ENCODE measurements around the gene DPH2.

The DPH2 gene

GRCh38 chr1:43969746-43970466, at the start of gene DPH2:
Gene DPH2, plus strand, starts transcription at chr1:43970010. Its CDS starts 166 bp downstream, at chr1:43970176.
- peak; percentile 97 for DNase-seq (ENCODE audit: low read depth)

GRCh38 chr1:43921022-43921421, 48.8 kb upstream of the DPH2 start:
- no peak for DNase-seq (ENCODE audit: low read depth)

DNA sequence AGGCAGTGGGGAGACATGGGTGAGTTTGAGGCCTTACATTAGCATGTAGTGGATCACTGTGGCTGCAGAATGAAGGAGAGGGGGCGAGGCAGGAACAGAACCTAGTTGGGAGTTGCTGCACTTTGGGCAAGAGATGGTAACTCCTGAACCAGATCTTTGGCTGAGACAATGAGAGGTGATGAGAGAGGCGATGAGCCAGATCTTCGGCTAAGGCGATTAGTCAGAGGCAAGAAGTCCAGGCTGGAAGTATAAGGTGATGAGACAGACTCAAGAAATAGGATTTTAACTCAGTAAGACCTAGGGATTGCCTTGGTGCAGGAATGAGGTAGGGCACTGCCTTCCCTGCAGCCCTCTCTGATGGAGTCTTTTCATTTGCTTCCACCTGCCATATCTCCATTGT, 45.3 kb upstream of the DPH2 start:
- DNase-seq (ENCODE audit: low read depth), result no peak

- no peak for DNase-seq (ENCODE audit: low read depth)
Observed at GRCh38 chr1:43925846-43926245, 44.0 kb upstream of the DPH2 start.

DNA sequence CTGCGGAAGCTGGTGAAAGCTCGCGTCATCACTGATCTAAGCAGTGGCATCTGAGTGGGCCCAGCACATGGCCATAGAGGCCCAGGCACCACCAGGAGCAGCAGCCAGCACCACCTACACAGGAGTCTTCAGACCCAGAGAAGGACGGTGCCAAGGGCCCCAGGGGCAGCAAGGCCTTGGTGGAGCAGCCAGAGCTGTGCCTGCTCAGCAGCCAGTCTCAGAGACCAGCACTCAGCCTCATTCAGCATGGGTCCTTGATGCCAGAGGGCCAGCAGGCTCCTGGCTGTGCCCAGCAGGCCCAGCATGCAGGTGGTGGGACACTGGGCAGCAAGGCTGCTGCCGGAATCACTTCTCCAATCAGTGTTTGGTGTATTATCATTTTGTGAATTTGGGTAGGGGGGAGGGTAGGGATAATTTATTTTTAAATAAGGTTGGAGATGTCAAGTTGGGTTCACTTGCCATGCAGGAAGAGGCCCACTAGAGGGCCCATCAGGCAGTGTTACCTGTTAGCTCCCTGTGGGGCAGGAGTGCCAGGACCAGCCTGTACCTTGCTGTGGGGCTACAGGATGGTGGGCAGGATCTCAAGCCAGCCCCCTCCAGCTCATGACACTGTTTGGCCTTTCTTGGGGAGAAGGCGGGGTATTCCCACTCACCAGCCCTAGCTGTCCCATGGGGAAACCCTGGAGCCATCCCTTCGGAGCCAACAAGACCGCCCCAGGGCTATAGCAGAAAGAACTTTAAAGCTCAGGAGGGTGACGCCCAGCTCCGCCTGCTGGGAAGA, 39.5 kb upstream of the DPH2 start:
- DNase-seq (ENCODE audit: low read depth), result no peak

- no peak for DNase-seq (ENCODE audit: low read depth)
Observed at GRCh38 chr1:43930949-43931275, 38.9 kb upstream of the DPH2 start.

GRCh38 chr1:43931711-43932660, 37.8 kb upstream of the DPH2 start:
- DNase-seq (ENCODE audit: low read depth), result no peak

GRCh38 chr1:43932786-43933385, 36.9 kb upstream of the DPH2 start:
- DNase-seq (ENCODE audit: low read depth), result peak; percentile 40

GRCh38 chr1:43933386-43934100, 36.3 kb upstream of the DPH2 start, which contains the start of gene ARTN:
Gene ARTN, plus strand, starts transcription at chr1:43933801. Its CDS starts 1,856 bp downstream, at chr1:43935657.
- DNase-seq (ENCODE audit: low read depth), result no peak

DNA sequence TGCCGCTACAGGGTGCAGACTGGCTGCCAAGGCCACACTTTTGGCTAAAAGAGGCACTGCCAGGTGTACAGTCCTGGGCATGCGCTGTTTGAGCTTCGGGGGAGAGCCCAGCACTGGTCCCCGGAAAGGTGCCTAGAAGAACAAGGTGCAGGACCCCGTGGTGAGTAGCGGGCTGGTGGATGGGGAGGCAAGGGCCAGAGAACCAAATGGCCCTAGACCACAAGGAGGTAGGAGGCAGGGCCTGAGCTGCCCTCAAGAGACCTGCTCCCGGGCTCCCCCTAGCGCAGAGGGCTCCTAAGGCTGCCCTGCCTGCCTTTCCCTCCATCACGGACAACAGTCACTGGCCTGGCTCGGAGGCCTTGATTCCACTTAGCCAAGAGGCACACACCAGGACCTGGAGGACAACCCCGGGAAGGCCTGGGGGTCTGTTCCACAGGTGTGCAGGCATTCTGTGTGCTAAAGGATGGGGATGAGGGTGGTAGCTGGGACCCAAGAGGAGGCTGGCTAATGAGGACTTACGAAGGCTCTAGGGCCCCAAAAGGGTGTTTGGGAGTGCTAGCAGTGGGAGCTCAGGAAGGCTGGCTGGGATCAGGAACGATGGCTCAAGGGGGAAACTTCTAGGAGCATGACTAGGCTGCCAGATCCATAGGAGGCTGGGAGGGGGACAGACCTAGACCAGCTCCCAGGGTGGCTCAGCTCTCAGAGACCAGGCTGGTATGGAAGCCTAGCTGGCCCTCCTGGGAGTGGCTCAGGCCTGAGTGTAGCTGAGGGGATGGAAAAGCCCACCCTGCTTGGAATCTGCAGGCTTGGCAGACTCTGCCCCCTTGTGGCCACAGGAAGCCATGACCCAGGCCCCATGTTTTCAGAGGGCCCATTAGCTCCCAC, 35.5 kb upstream of the DPH2 start:
- DNase-seq (ENCODE audit: low read depth), result peak; percentile 37

DNA sequence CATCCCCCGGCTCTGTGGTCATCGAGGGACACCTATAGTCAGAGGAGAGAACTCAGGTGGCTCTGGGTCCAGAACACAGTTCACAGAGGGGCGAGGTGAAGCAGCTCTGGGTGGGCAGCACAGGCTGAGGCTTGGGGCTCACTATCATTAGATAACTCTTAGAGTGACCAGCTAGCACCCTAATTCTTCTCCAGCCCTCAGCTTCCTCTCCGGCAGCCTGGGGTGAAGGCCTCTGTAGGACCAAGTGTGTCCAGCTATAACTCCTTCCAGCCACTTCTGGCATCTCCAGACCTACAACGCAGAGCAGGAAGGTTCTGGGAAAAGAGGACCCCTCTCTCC, 34.9 kb upstream of the DPH2 start:
- DNase-seq (ENCODE audit: low read depth), result no peak

DNA sequence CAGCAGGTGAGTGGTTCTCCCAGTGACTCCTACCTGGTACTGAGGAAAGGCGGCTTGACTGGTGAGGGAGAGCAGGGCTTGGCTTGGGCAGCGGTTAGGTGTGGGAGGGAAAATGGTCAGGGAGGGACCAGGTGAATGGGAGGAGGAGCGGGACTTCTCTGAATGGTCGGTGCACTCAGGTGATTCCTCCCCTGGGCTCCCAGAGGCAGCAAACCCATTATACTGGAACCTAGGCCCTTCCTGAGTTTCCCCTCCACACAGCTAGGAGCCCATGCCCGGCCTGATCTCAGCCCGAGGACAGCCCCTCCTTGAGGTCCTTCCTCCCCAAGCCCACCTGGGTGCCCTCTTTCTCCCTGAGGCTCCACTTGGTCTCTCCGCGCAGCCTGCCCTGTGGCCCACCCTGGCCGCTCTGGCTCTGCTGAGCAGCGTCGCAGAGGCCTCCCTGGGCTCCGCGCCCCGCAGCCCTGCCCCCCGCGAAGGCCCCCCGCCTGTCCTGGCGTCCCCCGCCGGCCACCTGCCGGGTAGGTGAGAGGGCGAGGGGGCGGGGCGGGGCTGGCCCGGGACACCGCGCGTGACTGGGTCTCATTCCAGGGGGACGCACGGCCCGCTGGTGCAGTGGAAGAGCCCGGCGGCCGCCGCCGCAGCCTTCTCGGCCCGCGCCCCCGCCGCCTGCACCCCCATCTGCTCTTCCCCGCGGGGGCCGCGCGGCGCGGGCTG, 33.9 kb upstream of the DPH2 start:
- DNase-seq (ENCODE audit: low read depth), result no peak

DNA sequence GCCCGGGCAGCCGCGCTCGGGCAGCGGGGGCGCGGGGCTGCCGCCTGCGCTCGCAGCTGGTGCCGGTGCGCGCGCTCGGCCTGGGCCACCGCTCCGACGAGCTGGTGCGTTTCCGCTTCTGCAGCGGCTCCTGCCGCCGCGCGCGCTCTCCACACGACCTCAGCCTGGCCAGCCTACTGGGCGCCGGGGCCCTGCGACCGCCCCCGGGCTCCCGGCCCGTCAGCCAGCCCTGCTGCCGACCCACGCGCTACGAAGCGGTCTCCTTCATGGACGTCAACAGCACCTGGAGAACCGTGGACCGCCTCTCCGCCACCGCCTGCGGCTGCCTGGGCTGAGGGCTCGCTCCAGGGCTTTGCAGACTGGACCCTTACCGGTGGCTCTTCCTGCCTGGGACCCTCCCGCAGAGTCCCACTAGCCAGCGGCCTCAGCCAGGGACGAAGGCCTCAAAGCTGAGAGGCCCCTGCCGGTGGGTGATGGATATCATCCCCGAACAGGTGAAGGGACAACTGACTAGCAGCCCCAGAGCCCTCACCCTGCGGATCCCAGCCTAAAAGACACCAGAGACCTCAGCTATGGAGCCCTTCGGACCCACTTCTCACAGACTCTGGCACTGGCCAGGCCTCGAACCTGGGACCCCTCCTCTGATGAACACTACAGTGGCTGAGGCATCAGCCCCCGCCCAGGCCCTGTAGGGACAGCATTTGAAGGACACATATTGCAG, 33.2 kb upstream of the DPH2 start:
- DNase-seq (ENCODE audit: low read depth), result no peak

DNA sequence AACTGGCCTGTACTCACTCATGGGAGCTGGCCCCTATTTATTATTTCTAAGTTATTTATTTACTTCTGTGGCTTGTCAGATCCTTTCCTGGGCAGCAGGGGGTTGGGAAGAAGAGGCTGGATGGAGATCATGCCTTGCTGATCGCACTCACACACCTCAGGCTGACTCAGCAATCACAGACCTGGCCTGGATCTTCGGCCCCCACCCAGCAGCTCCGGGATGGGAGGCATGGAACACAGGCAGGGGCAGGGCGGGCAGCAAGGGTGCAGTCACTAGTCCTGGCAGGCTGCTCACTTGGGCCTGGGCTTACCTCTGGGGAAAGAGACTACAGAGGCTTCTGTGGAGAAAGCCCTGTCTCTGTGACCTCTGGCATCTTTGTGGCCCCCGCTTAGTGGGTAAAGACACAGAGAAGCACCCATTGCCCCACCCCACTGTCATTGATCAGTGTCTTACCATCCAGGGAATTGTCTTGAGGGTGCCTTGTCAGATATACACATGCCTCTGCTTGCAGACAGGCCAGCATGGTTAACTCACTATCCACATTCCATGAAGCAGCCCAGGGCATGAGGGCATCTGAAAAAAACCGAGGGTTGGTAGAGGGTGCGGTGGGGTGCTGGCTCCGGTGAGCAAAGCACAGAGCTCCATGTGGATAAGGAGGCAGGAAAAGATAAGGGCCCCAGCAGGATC, 32.5 kb upstream of the DPH2 start:
- no peak for DNase-seq (ENCODE audit: low read depth)

DNA sequence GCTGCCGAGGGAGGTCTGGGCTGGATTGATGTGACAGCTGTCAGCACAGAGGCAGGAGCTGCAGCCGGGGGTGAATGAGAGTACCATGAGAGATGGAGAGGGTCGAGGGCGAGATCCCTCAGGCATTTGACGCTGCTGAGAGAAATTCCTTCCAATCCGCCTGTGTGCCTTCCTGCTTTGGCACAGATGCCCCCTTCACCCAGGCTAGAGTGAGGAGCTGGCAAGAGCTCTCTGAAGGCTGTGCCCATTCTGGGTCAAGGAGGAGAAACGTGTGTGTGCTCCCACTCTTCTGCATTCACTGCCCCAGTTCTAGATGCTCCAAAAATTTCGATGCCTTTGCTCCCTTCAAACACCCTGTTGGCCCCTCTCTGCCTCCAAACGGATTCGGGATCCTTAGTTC, 31.4 kb upstream of the DPH2 start:
- DNase-seq (ENCODE audit: low read depth), result no peak

DNA sequence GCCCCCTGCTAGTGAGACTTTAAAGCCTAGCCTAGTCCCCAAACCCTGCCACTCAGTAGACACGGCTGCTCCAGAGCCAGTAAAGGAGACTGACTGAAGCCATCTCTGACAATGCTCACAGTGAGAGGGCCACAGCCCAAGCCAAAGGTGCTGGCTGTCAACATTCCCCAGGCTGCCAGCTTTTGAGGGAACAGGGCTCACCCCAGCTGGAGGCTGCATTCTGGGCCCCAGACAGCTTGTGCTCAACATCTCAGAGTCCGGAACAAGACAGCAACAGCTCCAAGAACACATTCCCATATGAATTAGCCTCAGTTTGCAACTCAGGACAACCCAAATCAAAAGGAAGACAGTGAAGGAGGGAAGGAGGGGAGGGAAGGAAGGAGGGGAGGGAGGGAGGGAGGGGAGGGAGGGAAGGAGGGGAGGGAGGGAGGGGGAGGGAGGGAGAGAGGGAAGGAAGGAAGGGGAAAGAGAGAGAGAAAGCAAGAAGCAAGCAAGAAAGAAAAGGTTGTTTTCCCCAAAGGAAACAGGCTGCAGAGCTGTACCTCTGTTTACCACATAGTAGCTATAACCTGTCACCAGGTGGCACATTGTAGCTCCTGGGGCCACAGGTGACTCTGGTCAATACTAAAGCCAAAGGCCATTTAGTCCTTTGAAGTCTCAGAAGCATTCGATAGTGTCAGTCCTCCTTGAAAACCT, 30.8 kb upstream of the DPH2 start:
- no peak for DNase-seq (ENCODE audit: low read depth)

- no peak for DNase-seq (ENCODE audit: low read depth)
Observed at GRCh38 chr1:43942411-43942810, 27.4 kb upstream of the DPH2 start.

- DNase-seq (ENCODE audit: low read depth), result no peak
Observed at GRCh38 chr1:43944860-43945259, 24.9 kb upstream of the DPH2 start.
